NCI-H748 treated with DMSO at 0.1 percent for 48 hours (cell line): ENCODE data around the gene NPC1.
A peak's percentile ranks its signal among the peaks of the same experiment; 100 is the strongest.
"Not testable (repeated sequence)": the region's sequence is repeated elsewhere in the genome, so short reads cannot be mapped to it uniquely, and the experiment has no call there.

ENCODE experiments used
- DNase-seq: peaks from one replicate; lab custom pipeline; 2025; lab: John Stamatoyannopoulos, UW

The NPC1 gene

GRCh38 chr18:23609390-23610023 lies 23.2 kb upstream of the NPC1 start:
- DNase-seq = no peak

DNA sequence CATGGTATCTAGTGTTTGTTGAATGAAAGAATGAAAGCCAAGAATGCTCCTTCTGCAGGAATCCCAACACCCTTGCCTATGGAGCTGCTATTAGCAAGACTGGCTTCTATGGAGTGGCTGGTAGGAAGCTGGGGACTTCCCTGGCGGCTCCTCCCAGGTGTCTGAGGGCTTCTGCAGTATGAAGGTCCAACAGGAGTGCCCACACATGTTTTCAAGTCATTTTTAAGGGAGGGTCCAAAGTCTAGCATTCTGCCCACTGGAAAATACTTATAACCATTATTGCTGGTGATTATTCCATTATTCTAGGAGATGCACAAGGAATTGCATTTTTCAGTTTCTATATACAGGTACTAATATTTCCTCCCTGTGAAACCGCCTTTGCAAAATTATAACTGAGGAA lies 21.9 kb upstream of the NPC1 start:
- DNase-seq = no peak

DNA sequence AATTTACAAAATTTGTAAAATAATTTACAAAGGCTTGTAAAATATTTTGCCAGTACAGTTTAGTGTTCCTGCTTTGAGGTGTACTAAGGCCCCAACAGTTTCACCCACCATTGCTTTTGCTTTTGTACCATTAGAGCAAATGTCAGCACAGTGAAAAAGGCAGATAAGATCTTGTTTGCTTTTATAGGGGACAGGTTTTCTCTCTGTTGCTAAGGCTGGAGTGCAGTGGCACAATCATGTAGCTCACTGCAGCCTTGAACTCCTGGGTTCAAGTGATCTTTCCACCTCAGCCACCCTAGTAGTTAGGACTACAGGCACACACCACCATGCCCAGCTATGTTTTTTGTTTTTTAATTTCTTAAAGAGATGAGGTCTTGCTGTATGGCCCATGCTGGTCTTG lies 19.6 kb upstream of the NPC1 start:
- no peak for DNase-seq

DNA sequence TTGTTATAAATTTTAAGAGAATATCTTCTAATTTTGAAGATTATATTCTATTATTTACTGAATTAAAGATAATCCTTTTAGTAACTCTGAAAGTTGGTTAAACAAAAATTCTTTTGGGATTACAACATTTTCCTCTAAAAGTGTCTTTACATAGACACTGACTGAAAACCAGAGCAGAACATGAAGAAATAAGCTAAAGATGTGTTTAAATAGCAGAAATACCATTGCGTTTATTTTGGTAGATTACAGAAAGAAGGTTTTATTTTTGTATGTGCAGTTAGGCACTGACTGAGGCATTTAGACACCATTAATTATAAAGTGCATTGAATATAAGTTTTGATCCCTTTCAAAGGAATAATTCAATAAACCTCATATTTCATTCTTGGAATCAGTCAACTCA lies 13.5 kb upstream of the NPC1 start:
- DNase-seq = no peak

DNA sequence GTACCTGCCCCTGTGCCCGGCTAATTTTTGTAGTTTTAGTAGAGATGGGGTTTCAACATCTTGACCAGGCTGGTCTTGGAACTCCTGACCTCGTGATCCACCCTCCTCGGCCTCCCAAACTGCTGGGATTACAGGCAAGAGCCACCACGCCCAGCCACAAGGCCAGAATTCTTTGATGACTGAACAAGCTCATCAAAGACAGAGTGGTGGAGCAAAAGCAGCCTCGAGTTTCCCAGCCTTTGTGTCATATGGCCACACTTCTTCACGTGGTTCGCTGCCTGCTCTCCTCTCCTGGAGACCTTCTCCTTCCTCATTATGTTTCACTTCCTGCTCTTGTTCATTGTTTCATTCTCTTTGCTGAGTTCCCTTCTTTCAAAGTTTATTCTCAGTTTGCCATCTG lies 9.9 kb upstream of the NPC1 start:
- no peak for DNase-seq

DNA sequence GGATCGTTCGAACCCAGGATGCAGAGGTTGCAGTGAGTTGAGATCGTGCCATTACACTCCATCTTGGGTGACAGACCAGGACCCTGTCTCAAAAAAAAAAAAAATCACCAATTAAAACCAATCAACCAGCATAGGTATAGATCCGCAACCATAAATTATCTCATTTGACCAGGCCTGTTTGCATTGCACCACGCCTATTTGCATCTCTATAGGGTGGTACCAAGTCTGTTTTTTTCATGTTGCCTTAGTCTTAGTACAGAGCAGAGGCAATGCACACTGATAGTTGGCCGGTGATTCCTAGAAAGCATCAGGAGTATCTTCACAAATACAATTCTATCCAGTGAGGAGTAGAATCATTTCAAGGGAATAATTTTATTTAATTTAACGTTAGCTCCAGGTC lies 9.3 kb upstream of the NPC1 start:
- no peak for DNase-seq

DNA sequence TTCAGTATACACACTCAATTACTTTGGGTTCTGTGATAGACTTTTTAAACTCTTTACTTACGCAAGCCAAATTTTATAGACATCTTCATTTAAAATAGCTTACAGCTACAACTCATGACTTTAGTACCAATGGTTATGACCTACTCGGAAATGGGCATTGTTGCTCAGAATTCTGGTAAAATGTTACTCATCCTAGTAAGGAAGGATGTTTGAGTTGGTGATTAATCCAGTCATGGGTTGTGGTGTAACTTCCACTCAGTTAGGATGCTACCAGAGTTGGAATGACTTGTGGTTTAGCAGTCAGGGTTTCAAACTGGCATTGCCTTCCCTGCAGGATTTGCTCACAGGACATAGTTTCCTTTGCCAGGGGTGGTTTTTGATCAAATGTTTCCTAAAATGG lies 7.4 kb upstream of the NPC1 start:
- DNase-seq = no peak

DNA sequence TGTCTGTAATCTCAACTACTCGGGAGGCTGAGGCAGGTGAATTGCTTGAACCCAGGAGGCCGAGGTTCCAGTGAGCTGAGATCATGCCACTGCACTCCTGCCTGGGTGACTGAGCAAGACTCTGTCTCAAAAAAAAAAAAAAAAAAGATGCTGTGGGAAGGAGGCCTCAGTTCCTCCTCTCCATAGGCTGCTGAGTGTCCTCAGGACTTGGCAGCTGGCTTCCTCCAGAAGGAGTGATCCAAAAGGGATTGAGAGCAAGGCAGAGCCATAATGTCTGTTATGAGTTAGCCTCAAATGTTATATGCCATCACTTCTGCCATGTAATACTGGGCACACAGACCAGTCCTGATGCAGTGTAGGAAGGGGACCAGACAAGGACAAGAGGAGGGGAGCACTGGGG lies 6.6 kb upstream of the NPC1 start:
- DNase-seq = no peak

DNA sequence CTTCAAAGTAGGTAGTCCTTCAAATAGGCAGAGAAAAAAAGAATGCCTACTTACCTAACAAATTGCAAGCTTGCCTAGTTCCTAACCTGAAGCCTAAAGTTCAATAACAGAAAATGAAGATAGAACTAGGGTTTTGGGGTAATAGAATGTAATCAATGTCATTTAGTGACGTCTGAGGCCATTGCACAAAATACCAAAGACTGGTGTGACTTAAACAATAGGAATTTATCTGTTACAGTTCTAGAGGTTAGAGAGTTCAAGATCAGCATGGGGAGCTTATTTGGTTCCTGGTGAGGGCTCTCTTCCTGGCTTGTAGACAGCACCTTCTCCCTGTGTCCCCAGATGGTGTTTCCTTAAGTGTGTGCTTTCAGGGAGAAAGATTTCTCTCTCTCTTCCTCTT lies 4.7 kb upstream of the NPC1 start:
- no peak for DNase-seq

GRCh38 chr18:23588836-23589560 lies 2.7 kb upstream of the NPC1 start:
- DNase-seq = no peak

GRCh38 chr18:23587220-23587642 lies 925 bp upstream of the NPC1 start:
- DNase-seq = no peak

DNA sequence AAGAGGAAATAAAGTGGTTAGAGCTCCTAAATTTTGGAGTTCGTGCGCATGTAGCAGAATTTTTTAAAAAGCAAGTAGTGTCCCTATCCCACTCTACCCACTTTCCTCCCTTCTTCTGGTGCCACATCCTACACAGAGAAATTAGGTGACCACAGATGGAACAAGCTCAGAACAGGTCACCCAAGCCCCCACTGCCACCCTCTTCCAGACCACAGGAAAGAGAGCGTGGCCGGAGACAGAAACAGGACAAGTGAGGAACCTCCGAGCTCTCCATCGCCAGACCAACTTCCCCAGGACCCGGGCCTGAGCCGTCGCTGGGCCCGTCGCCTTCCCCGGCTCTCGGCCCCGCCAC lies 433 bp downstream of the NPC1 start:
- no peak for DNase-seq

DNA sequence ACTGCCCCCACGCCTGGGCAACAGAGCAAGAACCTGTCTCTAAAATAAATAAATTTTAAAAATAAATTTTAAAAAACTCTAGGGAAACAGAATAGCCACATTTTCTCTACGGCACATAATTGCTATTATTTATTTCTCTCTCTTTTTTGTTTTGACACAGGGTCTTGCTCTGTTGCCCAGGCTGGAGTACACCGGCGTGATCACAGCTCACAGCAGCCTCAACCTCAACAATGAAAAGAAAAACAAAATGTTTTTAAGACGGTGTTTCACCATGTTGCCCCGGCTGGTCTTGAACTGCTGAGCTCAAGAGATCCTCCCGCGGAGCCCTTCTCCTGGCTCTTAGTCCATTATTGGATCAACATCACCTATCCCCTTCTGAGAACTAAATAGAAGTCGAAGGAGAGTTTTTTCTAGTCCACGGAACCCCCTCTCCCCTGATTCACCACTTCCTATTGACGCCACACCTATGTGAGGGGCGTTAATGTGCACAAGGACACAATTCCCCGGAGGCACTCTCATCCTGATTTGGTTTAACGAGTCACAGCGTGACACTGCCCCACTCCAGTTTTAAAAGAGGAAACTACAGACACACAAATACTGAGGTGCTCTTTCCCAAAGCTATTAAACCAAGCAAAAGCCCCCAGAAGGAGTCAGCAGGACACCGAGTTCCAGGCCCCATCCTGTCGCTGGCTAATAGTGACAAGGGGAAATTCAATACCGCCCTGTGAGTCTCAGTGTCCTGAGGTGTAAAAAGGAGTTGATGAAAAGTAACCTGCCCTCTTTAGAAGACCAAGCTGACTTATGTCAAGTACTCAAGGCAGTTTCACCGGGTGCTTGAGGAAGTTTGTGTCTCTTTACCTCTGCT lies 1.1 kb downstream of the NPC1 start:
- peak; percentile 14 for DNase-seq

- DNase-seq = no peak
Observed at GRCh38 chr18:23584019-23584983, 2.0 kb downstream of the NPC1 start.

- DNase-seq = no peak
Observed at GRCh38 chr18:23583071-23583865, 3.0 kb downstream of the NPC1 start.

GRCh38 chr18:23580677-23581367 lies 5.5 kb downstream of the NPC1 start:
- DNase-seq = no peak

DNA sequence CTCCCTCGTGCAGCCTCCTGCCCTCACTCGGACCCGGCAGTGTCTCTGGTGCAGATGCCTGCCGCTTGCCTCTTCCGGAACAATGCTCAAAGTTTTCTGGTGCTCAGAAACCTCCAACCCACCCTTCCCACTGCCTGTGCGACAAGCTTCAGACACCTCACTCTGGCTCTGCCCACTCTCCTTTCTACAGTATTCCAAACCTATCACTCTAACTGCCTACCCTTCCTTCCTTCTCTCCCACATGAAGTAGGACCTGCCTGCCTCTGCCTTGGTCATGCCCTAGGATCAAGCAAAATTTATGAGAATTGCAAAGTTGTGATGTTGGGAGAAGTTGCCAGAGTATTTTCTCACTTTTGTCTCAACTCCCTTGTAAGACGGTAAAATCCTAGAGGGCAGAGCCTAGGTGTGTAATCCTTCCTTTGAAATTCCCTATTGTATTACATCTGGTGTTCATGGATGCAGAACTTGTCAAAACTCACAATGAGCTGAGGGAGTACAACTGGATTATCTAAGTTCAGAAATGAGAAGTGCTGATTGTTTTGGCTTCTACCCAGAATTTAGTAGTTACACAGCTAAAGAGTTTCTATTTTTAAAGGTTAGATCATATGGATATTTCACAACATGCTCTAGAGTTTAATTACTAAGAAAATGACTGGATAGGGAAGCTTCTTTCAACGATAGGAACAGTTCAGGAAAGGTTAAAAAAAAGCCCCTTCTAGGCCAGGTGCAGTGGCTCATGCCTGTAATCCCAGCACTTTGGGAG lies 7.2 kb downstream of the NPC1 start:
- no peak for DNase-seq

DNA sequence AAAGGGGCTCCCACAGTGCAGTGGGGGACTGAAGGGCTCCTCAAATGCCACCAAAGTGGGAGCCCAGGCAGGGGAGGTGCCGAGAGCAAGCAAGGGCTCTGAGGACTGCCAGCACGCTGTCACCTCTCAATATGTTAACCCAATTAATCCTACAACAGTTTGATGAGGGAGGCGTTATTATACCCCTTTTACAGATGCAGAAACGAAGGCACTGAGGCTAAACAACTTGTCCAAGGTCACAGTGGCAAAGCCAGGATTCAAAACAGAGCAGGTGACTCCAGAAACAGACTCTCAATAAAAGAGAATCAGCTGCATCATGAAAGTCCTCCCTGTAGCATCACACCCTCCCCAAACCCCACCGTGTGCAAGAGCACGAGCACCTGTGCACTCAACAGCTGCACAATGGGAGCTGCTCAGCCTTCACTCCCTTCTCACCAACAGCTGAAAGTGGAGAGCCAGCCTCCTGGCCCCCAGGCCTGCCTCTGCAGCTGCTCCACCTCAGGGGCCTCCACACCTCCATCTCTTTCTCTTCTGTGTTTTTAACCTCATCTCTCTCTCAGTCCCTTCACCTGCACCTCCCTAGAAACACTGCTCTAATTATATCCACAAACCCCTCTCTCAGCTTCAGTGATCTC lies 8.1 kb downstream of the NPC1 start:
- DNase-seq = no peak

GRCh38 chr18:23577521-23577920 lies 8.8 kb downstream of the NPC1 start:
- not testable (repeated sequence) for DNase-seq
